IMR-90 (cell line): ENCODE measurements around the gene SEC16A. TPM values are rescaled to one million over a fixed set of nuclear protein-coding genes. Genes with fewer than 3 reads are reported as not detected.

Experiments used
- ATAC-seq: fragments of 200-7000 bp; cut with Tn5 transposase; 2 replicates; pipeline ENCODE4 v1.9.1; 2020; ENCODE audit warnings: low read depth, mild to moderate bottlenecking, moderate library complexity
- BruUV-seq: library from RNA; stranded (reverse); fragments of 400-500 nt; replicated peaks from 2 replicates; lab custom pipeline; 2021; lab: Mats Ljungman, UMichigan
- CTCF ChIA-PET: fragments of 300-600 bp; formaldehyde crosslinking; extraction: SDS; loops from one replicate; lab custom pipeline; 2021; ENCODE audit warnings: antibody characterized with exemption; lab: Yijun Ruan, JAX
- POLR2A ChIA-PET: fragments of 300-600 bp; sonication (Branson Sonifier 250); formaldehyde crosslinking; loops from one replicate; lab custom pipeline; 2022; ENCODE audit warnings: antibody characterized with exemption; ENCODE audit not compliant: unreplicated experiment; lab: Charles Lee
- DNase-seq: peaks from one replicate; pipeline ENCODE4 v3.0.0; 2013
- H2AFZ ChIP-seq: replicated peaks from 2 replicates; pipeline ENCODE3; 2013; ENCODE audit warnings: low read length, mild to moderate bottlenecking; ENCODE audit not compliant: poor library complexity
- H2AK5ac ChIP-seq: 2 replicates; pipeline ENCODE4 v1.6.1; 2013; ENCODE audit warnings: low read depth, low read length, inconsistent platforms
- H2AK9ac ChIP-seq: replicated peaks from 2 replicates; pipeline ENCODE3; 2013; ENCODE audit warnings: mild to moderate bottlenecking, low read depth, low read length, moderate library complexity; ENCODE audit not compliant: poor library complexity
- H2BK120ac ChIP-seq: 2 replicates; pipeline ENCODE4 v1.6.1; 2013; ENCODE audit warnings: low read depth, low read length, inconsistent platforms
- H2BK15ac ChIP-seq: 3 replicates; pipeline ENCODE4 v1.6.1; 2013; ENCODE audit warnings: low read depth, low read length, inconsistent platforms
- H2BK20ac ChIP-seq: 2 replicates; pipeline ENCODE4 v1.6.1; 2013; ENCODE audit warnings: low read depth, mild to moderate bottlenecking, inconsistent platforms, low read length, moderate library complexity
- H2BK5ac ChIP-seq: 2 replicates; pipeline ENCODE4 v1.6.1; 2013; ENCODE audit warnings: mild to moderate bottlenecking, low read depth, low read length, inconsistent platforms; ENCODE audit not compliant: poor library complexity, severe bottlenecking
- H3K14ac ChIP-seq: replicated peaks from 2 replicates; pipeline ENCODE4 v1.6.1; 2013; ENCODE audit warnings: low read depth, low read length, inconsistent platforms
- H3K18ac ChIP-seq: 2 replicates; pipeline ENCODE4 v1.6.1; 2013; ENCODE audit warnings: low read depth, low read length, control low read depth
- H3K23ac ChIP-seq: 2 replicates; pipeline ENCODE4 v1.6.1; 2013; ENCODE audit warnings: low read depth, low read length, inconsistent platforms
- H3K27ac ChIP-seq: 2 replicates; pipeline ENCODE4 v1.5.1; 2013; ENCODE audit warnings: mild to moderate bottlenecking, control low read depth, low read length; ENCODE audit not compliant: insufficient read depth
- H3K27me3 ChIP-seq: 2 replicates; pipeline ENCODE4 v1.6.1; 2013; ENCODE audit warnings: low read length; ENCODE audit not compliant: control insufficient read depth, insufficient read depth
- H3K36me3 ChIP-seq: 2 replicates; pipeline ENCODE4 v1.6.1; 2013; ENCODE audit warnings: low read length, mixed read lengths; ENCODE audit not compliant: control insufficient read depth, insufficient read depth
- H3K4ac ChIP-seq: 2 replicates; pipeline ENCODE4 v1.6.1; 2013; ENCODE audit warnings: low read depth, low read length, inconsistent platforms
- H3K4me1 ChIP-seq: 2 replicates; pipeline ENCODE4 v1.6.1; 2013; ENCODE audit warnings: low read length, mixed read lengths; ENCODE audit not compliant: control insufficient read depth, insufficient read depth
- H3K4me2 ChIP-seq: 2 replicates; pipeline ENCODE4 v1.6.1; 2013; ENCODE audit warnings: low read depth, mild to moderate bottlenecking, control low read depth, low read length, moderate library complexity
- H3K4me3 ChIP-seq: 2 replicates; pipeline ENCODE4 v1.5.1; 2013; ENCODE audit warnings: low read depth, mild to moderate bottlenecking, control low read depth, low read length, moderate library complexity; ENCODE audit not compliant: insufficient read depth
- H3K56ac ChIP-seq: 2 replicates; pipeline ENCODE4 v1.6.1; 2013; ENCODE audit warnings: low read length, inconsistent platforms; ENCODE audit not compliant: insufficient read depth; ENCODE audit errors: extremely low read depth
- H3K79me1 ChIP-seq, 2 experiments: 2 replicates each; pipeline ENCODE4 v1.6.1; 2013; ENCODE audit warnings: low read length in 2 of 2, inconsistent platforms in 1 of 2, low read depth in 1 of 2
- H3K9ac ChIP-seq: 2 replicates; pipeline ENCODE4 v1.6.1; 2013; ENCODE audit warnings: low read depth, low read length, control low read depth
- H3K9me1 ChIP-seq: 2 replicates; pipeline ENCODE4 v1.6.1; 2013; ENCODE audit warnings: low read length, inconsistent platforms; ENCODE audit not compliant: insufficient read depth
- H3K9me3 ChIP-seq: 2 replicates; pipeline ENCODE4 v1.6.1; 2013; ENCODE audit warnings: low read length; ENCODE audit not compliant: control insufficient read depth, insufficient read depth
- H4K20me1 ChIP-seq: 2 replicates; pipeline ENCODE4 v1.6.1; 2013; ENCODE audit warnings: low read length, inconsistent platforms; ENCODE audit not compliant: insufficient read depth
- H4K5ac ChIP-seq: 2 replicates; pipeline ENCODE4 v1.6.1; 2013; ENCODE audit warnings: mild to moderate bottlenecking, low read depth, low read length, control low read depth
- H4K8ac ChIP-seq, 2 experiments: 2 replicates each; pipeline ENCODE4 v1.6.1; 2013; ENCODE audit warnings: low read depth in 2 of 2, low read length in 2 of 2, control low read depth in 1 of 2, inconsistent platforms in 1 of 2
- H4K91ac ChIP-seq: 2 replicates; pipeline ENCODE4 v1.6.1; 2013; ENCODE audit warnings: low read depth, low read length, inconsistent platforms; ENCODE audit not compliant: insufficient read depth
- CEBPB ChIP-seq: IDR thresholded peaks from 2 replicates; pipeline ENCODE4 v1.6.1; 2012; ENCODE audit warnings: low read depth, low read length, improper control_type of control experiment
- SMC3 ChIP-seq: fragments of 150-350 bp; IDR thresholded peaks from 2 replicates; pipeline ENCODE4 v1.6.1; 2016; ENCODE audit warnings: low read depth, mild to moderate bottlenecking, antibody characterized with exemption, low read length, moderate library complexity
- WGBS, 2 experiments: methylation state at CpG; one replicate each; pipeline versions ENCODE4 v1.1.5 to v1.1.7; 2013; ENCODE audit warnings: missing lambda C conversion rate in 2 of 2; ENCODE audit not compliant: insufficient read length in 1 of 2; ENCODE audit errors: extremely low coverage in 2 of 2; 5-methylcytosine and 5-hydroxymethylcytosine counted together
- dilution Hi-C: fragments of 300-500 bp; cut with HindIII; formaldehyde crosslinking; loops from one replicate; pipeline ENCODE4 v1.14.3; 2018; ENCODE audit warnings: low sequenced_read_pairs; ENCODE audit not compliant: unreplicated experiment
- in situ Hi-C: fragments of 300-500 bp; cut with MboI; formaldehyde crosslinking; loops from 3 replicates; pipeline ENCODE4 v1.14.3; 2019; ENCODE audit warnings: low sequenced_read_pairs, inconsistent platforms, mixed read lengths
- intact Hi-C: fragments of 100-400 bp; cut with micrococcal nuclease; formaldehyde crosslinking; loops from 2 replicates; pipeline ENCODE4 v1.10.0; 2022
- polyA plus RNA-seq, 3 experiments: library from polyadenylated mRNA; depleted of rRNA; stranded (reverse); fragments of >200 nt; gene quantifications; 2 replicates each; pipeline ENCODE4 v1.2.3, GENCODE V29; 2012; ENCODE audit warnings: low replicate concordance in 1 of 3
- total RNA-seq: library from RNA; depleted of rRNA; stranded (reverse); fragments of >200 nt; gene quantifications from 2 replicates; pipeline ENCODE4 v1.2.3, GENCODE V29; 2012

The SEC16A gene
- total and polyA plus RNA-seq, 2 of the 4 experiments (the other 2 are of a cell fraction), result 12.2 to 48.1 TPM

- H2AK5ac ChIP-seq, result no peak overlapping the region
- H3K9ac ChIP-seq, result no peak overlapping the region
- H2BK15ac ChIP-seq, result no peak overlapping the region
- peaks cover 34% of the 10 kb centered on the region for H3K36me3 ChIP-seq
- no peak overlapping the region for H3K4ac ChIP-seq
- no peak overlapping the region for H2BK120ac ChIP-seq
- no peak overlapping the region for H2BK5ac ChIP-seq
- CTCF ChIA-PET, result no interaction called here
- H3K27ac ChIP-seq, result no peak overlapping the region
- H3K9me1 ChIP-seq, result no peaks in the 10 kb centered on the region
- intact Hi-C loops (no loop called here), in situ Hi-C loops (no loop called here), dilution Hi-C loops (no loop called here)
- H4K20me1 ChIP-seq, result peaks cover 8% of the 10 kb centered on the region
- no peak overlapping the region for H3K4me2 ChIP-seq
- no peak overlapping the region for H3K56ac ChIP-seq
- no peaks in the 10 kb centered on the region; the same call in 1 of the 2 replicates for H3K4me1 ChIP-seq
- H4K5ac ChIP-seq, result no peak overlapping the region
- H3K27me3 ChIP-seq, result no peaks in the 10 kb centered on the region
- H3K79me1 ChIP-seq, result peaks cover 0 to 14% of the 10 kb centered on the region in 2 experiments; a peak in 3 of 4 replicates
- no peak overlapping the region for H3K4me3 ChIP-seq
- no peak overlapping the region for H2BK20ac ChIP-seq
- POLR2A ChIA-PET, result no interaction called here
- H2AFZ ChIP-seq, result no peak overlapping the region
- H3K23ac ChIP-seq, result no peak overlapping the region
- no peak for TF ChIP-seq SMC3
- peak; percentile 55 for TF ChIP-seq CEBPB
- H2AK9ac ChIP-seq, result no peak overlapping the region
- DNase-seq (no peak), ATAC-seq (no peak)
- H4K91ac ChIP-seq, result no peak overlapping the region
- 95% methylated on average over 34 of the region's 59 CpGs; no CpG with 5 or more reads in 1 of the 2 experiments for WGBS, 2 experiments
- no peaks in the 10 kb centered on the region for H3K9me3 ChIP-seq
- BruUV-seq, result no TSS peak
- H4K8ac ChIP-seq, result no peak overlapping the region
- no peak overlapping the region for H3K14ac ChIP-seq
- no peak overlapping the region for H3K18ac ChIP-seq
These were observed 39.7 kb upstream of the SEC16A start for GRCh38 chr9:136522314-136523237.
